DOHH2 (cell line): ENCODE results near the gene CP.
A peak's percentile ranks its signal among the peaks of the same experiment; 100 is the strongest.
"Not testable (repeated sequence)": the region's sequence is repeated elsewhere in the genome, so short reads cannot be mapped to it uniquely, and the experiment has no call there.

ENCODE experiments used
- H3F3A ChIP-seq: fragments of 200-600 bp; sonication (generic), shearing (Covaris generic); 2 replicates; pipeline ENCODE4 v1.6.0; 2016; ENCODE audit warnings: antibody characterized with exemption, mild to moderate bottlenecking; ENCODE audit not compliant: control insufficient read depth, insufficient read depth
- H3K27ac ChIP-seq: fragments of 200-600 bp; sonication (generic); 2 replicates; pipeline ENCODE4 v1.5.1; 2014; ENCODE audit warnings: low read depth, mild to moderate bottlenecking, low read length, moderate library complexity
- H3K27me3 ChIP-seq: fragments of 200-600 bp; sonication (generic); 2 replicates; pipeline ENCODE4 v1.6.1; 2014; ENCODE audit warnings: mild to moderate bottlenecking, low read length, mixed read lengths; ENCODE audit not compliant: control insufficient read depth
- H3K36me3 ChIP-seq: fragments of 200-600 bp; sonication (generic); 2 replicates; pipeline ENCODE4 v1.6.1; 2014; ENCODE audit warnings: mild to moderate bottlenecking, low read length, moderate library complexity, mixed read lengths; ENCODE audit not compliant: control insufficient read depth
- H3K4me1 ChIP-seq: fragments of 200-600 bp; sonication (generic); 2 replicates; pipeline ENCODE4 v1.6.1; 2014; ENCODE audit warnings: mild to moderate bottlenecking, low read length, mixed read lengths; ENCODE audit not compliant: control insufficient read depth
- H3K4me2 ChIP-seq: fragments of 200-600 bp; sonication (generic); 2 replicates; pipeline ENCODE4 v1.6.0; 2014; ENCODE audit warnings: mild to moderate bottlenecking, low read length, moderate library complexity
- H3K4me3 ChIP-seq: fragments of 200-600 bp; sonication (generic); 2 replicates; pipeline ENCODE4 v1.5.1; 2014; ENCODE audit warnings: mild to moderate bottlenecking, low read length, mixed read lengths
- H3K79me2 ChIP-seq: fragments of 200-600 bp; sonication (generic); 2 replicates; pipeline ENCODE4 v1.6.1; 2014; ENCODE audit warnings: mild to moderate bottlenecking, low read length, mixed read lengths; ENCODE audit not compliant: control insufficient read depth
- H3K9me2 ChIP-seq: fragments of 200-600 bp; sonication (generic); replicated peaks from 2 replicates; pipeline ENCODE4 v1.6.1; 2014; ENCODE audit warnings: mild to moderate bottlenecking, low read length, mixed read lengths; ENCODE audit not compliant: control insufficient read depth
- H3K9me3 ChIP-seq: fragments of 200-600 bp; sonication (generic); 2 replicates; pipeline ENCODE4 v1.6.1; 2014; ENCODE audit warnings: antibody characterized with exemption, low read length, mixed read lengths; ENCODE audit not compliant: control insufficient read depth, insufficient read depth
- H4K20me1 ChIP-seq: fragments of 200-600 bp; sonication (generic); 2 replicates; pipeline ENCODE4 v1.6.0; 2014; ENCODE audit warnings: low read depth, mild to moderate bottlenecking, antibody characterized with exemption, low read length, moderate library complexity; ENCODE audit not compliant: control insufficient read depth, insufficient read depth
- CTCF ChIP-seq: fragments of 200-600 bp; sonication (generic); IDR thresholded peaks from one replicate; pipeline ENCODE4 v1.5.1; 2014; ENCODE audit warnings: antibody characterized with exemption, mild to moderate bottlenecking, low read depth, low read length; ENCODE audit not compliant: poor library complexity, severe bottlenecking
- EZH2phosphoT487 ChIP-seq: fragments of 200-600 bp; sonication (generic); IDR thresholded peaks from 2 replicates; pipeline ENCODE4 v1.6.1; 2017; ENCODE audit warnings: borderline replicate concordance, mild to moderate bottlenecking, antibody characterized with exemption, low read length, moderate library complexity, mixed read lengths

The CP gene

GRCh38 chr3:149199474-149199873 lies 22.2 kb downstream of the CP start:
- H3K27ac ChIP-seq: no peak overlapping the region
- H3K4me3 ChIP-seq: no peak overlapping the region
- no peaks in the 10 kb centered on the region for H3K9me3 ChIP-seq
- H3K9me2 ChIP-seq: no peaks in the 10 kb centered on the region
- peaks cover 6% of the 10 kb centered on the region; the same call in 1 of the 2 replicates for H3K27me3 ChIP-seq
- no peaks in the 10 kb centered on the region for H3F3A ChIP-seq
- H3K36me3 ChIP-seq: no peaks in the 10 kb centered on the region
- H3K79me2 ChIP-seq: no peaks in the 10 kb centered on the region
- H3K4me2 ChIP-seq: no peak overlapping the region
- TF ChIP-seq CTCF: no peak
- no peak for TF ChIP-seq EZH2phosphoT487
- H3K4me1 ChIP-seq: peaks cover 24% of the 10 kb centered on the region
- H4K20me1 ChIP-seq: no peaks in the 10 kb centered on the region

GRCh38 chr3:149198611-149199010 lies 23.0 kb downstream of the CP start:
- Histone ChIP-seq H3K9me2 (no peaks in the 10 kb centered on the region), H4K20me1 (no peaks in the 10 kb centered on the region), H3K36me3 (no peaks in the 10 kb centered on the region), H3K4me3 (no peak overlapping the region), H3K4me2 (no peak overlapping the region), H3K9me3 (no peaks in the 10 kb centered on the region), H3K79me2 (no peaks in the 10 kb centered on the region), H3K27me3 (peaks cover 6% of the 10 kb centered on the region; the same call in 1 of the 2 replicates), H3K27ac (no peak overlapping the region), H3K4me1 (peaks cover 16% of the 10 kb centered on the region), H3F3A (no peaks in the 10 kb centered on the region)
- TF ChIP-seq EZH2phosphoT487: no peak

GRCh38 chr3:149197669-149198068 lies 24.0 kb downstream of the CP start:
- no peak overlapping the region for H3K27ac ChIP-seq
- peak overlapping the region; percentile 32 for H3K4me3 ChIP-seq

GRCh38 chr3:149196805-149197592 lies 24.6 kb downstream of the CP start:
- Histone ChIP-seq H3K4me2 (peak overlapping the region; percentile 47), H3K4me3 (peak overlapping the region; percentile 32), H3K4me1 (peaks cover 11% of the 10 kb centered on the region)
- not testable (repeated sequence) for H3K27me3 ChIP-seq, H3F3A ChIP-seq, H4K20me1 ChIP-seq, H3K36me3 ChIP-seq, H3K9me2 ChIP-seq, H3K27ac ChIP-seq, H3K79me2 ChIP-seq, H3K9me3 ChIP-seq

More at GRCh38 chr3:149197669-149198068, 24.0 kb downstream of the CP start:
- H4K20me1 ChIP-seq: no peaks in the 10 kb centered on the region
- H3K79me2 ChIP-seq: no peaks in the 10 kb centered on the region
- H3K9me3 ChIP-seq: no peaks in the 10 kb centered on the region
- no peaks in the 10 kb centered on the region for H3K9me2 ChIP-seq
- peaks cover 11% of the 10 kb centered on the region for H3K4me1 ChIP-seq
- H3K36me3 ChIP-seq: no peaks in the 10 kb centered on the region
- H3K27me3 ChIP-seq: peaks cover 6% of the 10 kb centered on the region; the same call in 1 of the 2 replicates
- peak overlapping the region; percentile 47 for H3K4me2 ChIP-seq
- no peaks in the 10 kb centered on the region for H3F3A ChIP-seq
- no peak for TF ChIP-seq CTCF
- TF ChIP-seq EZH2phosphoT487: no peak
